HepG2 (cell line): ENCODE results near the gene HOMEZ. TPM values are rescaled to one million over a fixed set of nuclear protein-coding genes. Genes with fewer than 3 reads are reported as not detected.

Experiments
- ASH2L ChIP-seq: fragments of 300-600, 200-600 bp; sonication (generic); IDR thresholded peaks from 2 replicates; pipeline ENCODE4 v1.7.0; 2017; ENCODE audit warnings: low read depth, mild to moderate bottlenecking, moderate library complexity, mixed read lengths, low read length; ENCODE audit not compliant: insufficient read length
- CREM ChIP-seq, 2 experiments: sonication (generic) in 1 of 2; formaldehyde crosslinking in 1 of 2; IDR thresholded peaks; 2 replicates each; pipeline versions ENCODE4 v1.4.0 to v1.6.1; 2016 to 2020; ENCODE audit warnings: antibody characterized with exemption in 1 of 2, mild to moderate bottlenecking in 1 of 2, missing genetic modification reagents in 1 of 2
- GATAD1 ChIP-seq: IDR thresholded peaks from 2 replicates; pipeline ENCODE4 v1.6.1; 2016; ENCODE audit warnings: missing genetic modification reagents, missing compliant biosample characterization
- GATAD2A ChIP-seq: IDR thresholded peaks from 2 replicates; pipeline ENCODE4 v1.6.1; 2016
- HOMEZ ChIP-seq: IDR thresholded peaks from 2 replicates; pipeline ENCODE4 v1.6.1; 2016; ENCODE audit warnings: low read depth
- HOXA5 ChIP-seq: sonication (generic); formaldehyde crosslinking; IDR thresholded peaks from 2 replicates; pipeline ENCODE4 v1.4.0; 2020; ENCODE audit warnings: missing genetic modification reagents
- IKZF5 ChIP-seq: IDR thresholded peaks from 2 replicates; pipeline ENCODE4 v1.6.1; 2018; ENCODE audit warnings: missing genetic modification reagents, mild to moderate bottlenecking, missing compliant biosample characterization
- MEIS1 ChIP-seq: sonication (generic); formaldehyde crosslinking; IDR thresholded peaks from 2 replicates; pipeline ENCODE4 v1.9.0; 2021; ENCODE audit warnings: mild to moderate bottlenecking, missing genetic modification reagents, moderate library complexity, borderline replicate concordance
- NONO ChIP-seq, 2 experiments: fragments of 450-650 bp in 1 of 2; sonication (generic) in 1 of 2; formaldehyde crosslinking in 1 of 2; IDR thresholded peaks in 1 of 2; conservative IDR thresholded peaks in 1 of 2; 2 replicates each; pipeline versions ENCODE4 v1.6.1 to v1.8.0; 2017 to 2022; ENCODE audit warnings: mild to moderate bottlenecking in 1 of 2, missing genetic modification reagents in 1 of 2, moderate library complexity in 1 of 2
- PATZ1 ChIP-seq: sonication (generic); formaldehyde crosslinking; IDR thresholded peaks from 2 replicates; pipeline ENCODE4 v1.4.0; 2020; ENCODE audit warnings: missing genetic modification reagents
- SIN3A ChIP-seq: IDR thresholded peaks from 2 replicates; pipeline ENCODE4 v1.6.1; 2011; ENCODE audit warnings: low read depth, mild to moderate bottlenecking, control low read depth, low read length, borderline replicate concordance
- STAG1 ChIP-seq: sonication (generic); formaldehyde crosslinking; IDR thresholded peaks from 2 replicates; pipeline ENCODE4 v1.4.0; 2020; ENCODE audit warnings: missing genetic modification reagents
- TCF7 ChIP-seq: sonication (generic); IDR thresholded peaks from 2 replicates; pipeline ENCODE4 v1.6.1; 2016; ENCODE audit warnings: antibody characterized with exemption, low read depth
- ZNF235 ChIP-seq: sonication (generic); formaldehyde crosslinking; IDR thresholded peaks from 2 replicates; pipeline ENCODE4 v1.8.1; 2023; ENCODE audit warnings: mild to moderate bottlenecking, missing genetic modification reagents, borderline replicate concordance
- ZNF317 ChIP-seq: sonication (generic); formaldehyde crosslinking; IDR thresholded peaks from 2 replicates; pipeline ENCODE4 v1.5.0; 2020; ENCODE audit warnings: mild to moderate bottlenecking, missing genetic modification reagents
- ZNF333 ChIP-seq: sonication (generic); formaldehyde crosslinking; IDR thresholded peaks from 2 replicates; pipeline ENCODE4 v1.4.0; 2020; ENCODE audit warnings: mild to moderate bottlenecking, missing genetic modification reagents, borderline replicate concordance
- ZNF362 ChIP-seq: sonication (generic); formaldehyde crosslinking; IDR thresholded peaks from 2 replicates; pipeline ENCODE4 v1.4.0; 2020; ENCODE audit warnings: missing genetic modification reagents, mild to moderate bottlenecking, borderline replicate concordance
- ZNF549 ChIP-seq: sonication (generic); formaldehyde crosslinking; IDR thresholded peaks from 2 replicates; pipeline ENCODE4 v1.5.0; 2020; ENCODE audit warnings: missing genetic modification reagents
- ZNF766 ChIP-seq: sonication (generic); formaldehyde crosslinking; IDR thresholded peaks from 2 replicates; pipeline ENCODE4 v1.5.0; 2020; ENCODE audit warnings: missing genetic modification reagents, borderline replicate concordance
- ZNF776 ChIP-seq: sonication (generic); formaldehyde crosslinking; IDR thresholded peaks from 2 replicates; pipeline ENCODE4 v1.4.0; 2020; ENCODE audit warnings: mild to moderate bottlenecking, missing genetic modification reagents
- polyA plus RNA-seq, 8 experiments: library from polyadenylated mRNA; depleted of rRNA in 3 of 8; stranded (reverse) in 7 of 8; unstranded in 1 of 8; fragments of >200 nt; fragmentation: Illumina TruSeq in 4 of 8; extraction: Trizol in 4 of 8; gene quantifications; 2 replicates each; pipeline versions ENCODE4 v1.2.1 to v1.2.3, GENCODE V29; 2011 to 2016; ENCODE audit warnings: low read depth in 4 of 8, missing spikeins in 1 of 8, mixed read lengths in 1 of 8; ENCODE audit not compliant: insufficient read depth in 1 of 8
- total RNA-seq, 5 experiments: library from RNA; depleted of rRNA; stranded (reverse); fragments of >200 nt; fragmentation: Illumina TruSeq; extraction: Trizol; gene quantifications; 2 replicates each; pipeline ENCODE4 v1.2.3, GENCODE V29; 2016; ENCODE audit warnings: low read depth in 1 of 5

The HOMEZ gene
- total and polyA plus RNA-seq, 2 of the 13 experiments (the other 11 are each of a cell fraction or from before 2014, with no cell fraction given) = 14.5 to 31.8 TPM

GRCh38 chr14:23294734-23295561 is 9.0 kb upstream of the HOMEZ start (continued):
- no peak for TF ChIP-seq NONO (IDR thresholded peaks at IDR 0.05)
- no peak; the same call in none of the 2 replicates for TF ChIP-seq NONO (CRISPR knock-in tag; conservative IDR thresholded peaks at IDR 0.05)
- peak; percentile 27; the same call in 1 of the 2 replicates for TF ChIP-seq IKZF5
- TF ChIP-seq HOMEZ (CRISPR knock-in tag) = 0 out of 2 replicates have a peak, but pooled peaks have one; percentile 22
- peak; percentile 100 for TF ChIP-seq ZNF362 (CRISPR knock-in tag)
- no peak for TF ChIP-seq TCF7
- TF ChIP-seq ZNF549 (CRISPR knock-in tag) = 0 out of 2 replicates have a peak, but pooled peaks have one; percentile 56
- TF ChIP-seq ZNF235 (CRISPR knock-in tag) = no peak
- peak; percentile 58; the same call in 1 of the 2 replicates for TF ChIP-seq MEIS1 (CRISPR knock-in tag)
- peak; percentile 84; the same call in 1 of the 2 replicates for TF ChIP-seq ZNF333 (CRISPR knock-in tag)
- peak; percentile 79; the same call in 1 of the 2 replicates for TF ChIP-seq ZNF766 (CRISPR knock-in tag)
- TF ChIP-seq HOXA5 (CRISPR knock-in tag) = peak; percentile 74; the same call in 1 of the 2 replicates
- TF ChIP-seq GATAD1 = 0 out of 2 replicates have a peak, but pooled peaks have one; percentile 36
- peak; percentile 53 for TF ChIP-seq GATAD2A (CRISPR knock-in tag)
- peak; percentile 64 for TF ChIP-seq CREM (IDR thresholded peaks at IDR 0.05)
- no peak for TF ChIP-seq CREM (CRISPR knock-in tag; IDR thresholded peaks at IDR 0.05)
- peak; percentile 65; the same call in 1 of the 2 replicates for TF ChIP-seq ZNF317 (CRISPR knock-in tag)
- TF ChIP-seq ASH2L = peak; percentile 62
- peak; percentile 31; the same call in 1 of the 2 replicates for TF ChIP-seq STAG1 (CRISPR knock-in tag)
- TF ChIP-seq ZNF776 (CRISPR knock-in tag) = 0 out of 2 replicates have a peak, but pooled peaks have one; percentile 48
- peak; percentile 76 for TF ChIP-seq PATZ1 (CRISPR knock-in tag)
- TF ChIP-seq SIN3A = 0 out of 2 replicates have a peak, but pooled peaks have one; percentile 44
